GM19351 (cell line): Measurements from ENCODE around the gene RAD51B.

ENCODE experiments used
- ATAC-seq: cut with Tn5 transposase; IDR thresholded peaks from one replicate; pipeline ENCODE4 v1.9.1; 2021; ENCODE audit warnings: mild to moderate bottlenecking, moderate library complexity; ENCODE audit not compliant: unreplicated experiment

RAD51B gene

DNA sequence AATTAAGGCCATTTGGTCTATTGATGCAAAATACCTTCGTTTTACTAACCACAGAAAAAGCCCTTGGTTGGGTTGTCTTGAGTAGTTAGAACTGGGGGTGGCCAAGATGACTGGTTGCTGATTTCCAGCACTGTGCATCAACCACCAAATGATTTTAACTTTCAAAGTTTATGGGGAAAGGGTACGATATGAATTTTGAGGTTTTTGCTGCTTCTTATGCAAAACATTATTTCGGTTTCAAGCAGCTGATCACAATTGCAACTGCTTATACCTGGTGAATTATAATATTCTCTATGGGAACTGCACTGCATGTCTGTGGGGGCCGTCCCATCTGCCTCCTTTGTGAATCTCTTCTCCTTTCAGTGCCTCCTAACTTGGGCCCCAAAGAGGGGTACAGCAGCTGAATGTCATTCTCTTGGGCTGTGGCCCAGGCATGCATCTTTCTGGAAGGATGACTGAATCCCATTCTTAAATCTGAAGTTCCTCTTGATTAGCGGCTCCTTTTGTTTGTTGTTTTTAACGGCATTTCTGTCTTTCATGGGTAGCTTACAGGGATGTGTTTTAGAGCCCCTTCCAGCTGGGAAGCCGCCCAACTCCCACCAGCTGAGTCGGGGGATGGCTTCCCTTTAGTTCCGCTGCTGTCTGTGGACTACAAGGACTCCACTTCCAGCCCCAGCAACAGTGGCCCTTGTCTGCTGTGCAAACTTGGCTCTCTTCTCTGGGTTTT is 493.5 kb downstream of the RAD51B start:
- ATAC-seq = peak; percentile 92

DNA sequence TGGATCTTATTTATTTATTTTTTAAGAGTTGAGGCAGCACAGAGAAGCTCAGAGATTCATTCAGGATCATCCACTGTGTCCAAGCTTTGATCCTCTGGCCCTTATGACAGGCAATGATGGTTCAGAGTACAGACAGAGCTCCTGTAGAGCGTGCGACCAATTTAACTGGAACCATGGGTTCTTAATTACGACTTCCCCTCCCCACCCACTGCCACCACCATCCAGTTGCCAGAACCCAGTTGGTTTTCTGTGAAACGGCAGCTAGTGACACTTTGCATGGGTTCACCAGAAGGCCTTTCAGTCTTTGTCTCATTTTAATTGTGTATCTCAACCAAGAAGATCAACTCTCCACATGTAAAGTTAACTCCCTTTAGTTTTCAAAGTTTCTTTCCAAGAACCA is 495.1 kb downstream of the RAD51B start:
- no peak for ATAC-seq

DNA sequence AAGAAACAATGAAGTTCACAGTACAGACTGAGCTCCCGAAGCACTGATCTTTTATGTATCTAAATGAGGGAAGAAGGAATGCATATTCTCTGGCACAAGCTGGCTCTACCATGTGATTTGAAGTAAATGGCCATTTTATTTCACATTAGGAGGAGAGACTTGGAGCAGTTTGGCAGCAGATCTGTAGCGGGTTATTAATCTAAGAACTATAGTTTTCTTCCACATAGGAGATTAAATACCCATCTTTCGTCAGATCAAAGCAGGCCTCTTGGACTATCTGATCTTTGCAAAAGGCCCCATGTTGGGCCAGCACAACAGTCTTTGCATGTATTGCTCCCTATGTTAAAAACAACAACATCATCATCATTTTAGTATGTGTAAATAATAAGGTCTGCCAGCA is 495.5 kb downstream of the RAD51B start:
- ATAC-seq = no peak

DNA sequence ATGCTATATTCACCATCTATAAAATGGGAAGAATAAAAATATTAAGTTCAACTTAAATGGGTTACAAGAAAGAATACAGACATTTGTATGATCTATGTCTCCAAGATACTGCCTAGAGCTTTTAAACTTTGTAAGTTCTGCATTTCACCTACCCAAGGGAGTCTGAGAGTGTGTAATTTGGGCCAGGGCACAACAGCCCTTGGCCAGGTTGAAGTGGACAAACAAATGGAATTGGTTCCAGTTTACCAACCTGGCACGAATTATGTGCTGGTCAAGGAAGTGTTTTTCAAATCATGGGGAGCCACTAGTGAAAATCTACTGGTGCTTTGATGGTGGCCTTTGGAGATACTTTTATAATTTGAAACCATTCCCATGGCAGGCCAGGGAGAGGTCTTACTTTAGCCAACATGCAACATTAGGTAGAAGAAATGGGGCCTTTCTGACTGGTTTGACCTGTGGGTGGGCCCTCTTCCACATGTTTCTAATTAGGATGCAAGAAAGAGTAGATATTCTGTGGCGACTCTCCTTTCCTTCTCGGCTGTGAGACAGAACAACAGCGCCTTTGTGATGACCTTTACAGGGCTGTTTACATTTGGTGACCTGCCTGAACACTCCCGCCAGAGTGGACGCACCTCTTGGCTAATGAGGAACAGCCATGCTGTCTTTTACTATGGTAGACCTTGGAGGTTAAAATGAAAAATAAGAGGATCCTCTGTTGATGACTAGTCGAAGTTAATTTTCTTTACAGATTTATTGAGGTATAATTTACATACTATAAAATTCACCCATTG is 496.7 kb downstream of the RAD51B start:
- no peak for ATAC-seq

DNA sequence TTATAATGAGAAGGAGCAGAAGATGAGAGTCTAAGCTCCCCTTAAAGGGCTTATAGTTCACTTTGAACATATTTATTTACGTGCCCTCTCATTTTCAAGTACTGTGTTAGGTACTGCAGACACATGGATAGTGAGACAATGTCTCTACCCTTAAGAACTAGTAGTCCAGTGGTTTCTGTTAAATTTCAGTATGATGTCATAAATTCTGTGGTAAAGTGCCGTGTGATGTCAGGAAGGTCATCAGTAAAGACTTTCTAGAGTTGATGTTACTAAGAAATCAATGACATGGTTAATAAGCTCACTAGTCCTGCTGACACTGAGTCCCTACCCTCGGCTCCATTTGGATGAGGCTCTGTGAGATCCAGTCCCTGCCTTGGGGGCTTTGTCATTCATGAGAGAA is 497.7 kb downstream of the RAD51B start:
- ATAC-seq = no peak

DNA sequence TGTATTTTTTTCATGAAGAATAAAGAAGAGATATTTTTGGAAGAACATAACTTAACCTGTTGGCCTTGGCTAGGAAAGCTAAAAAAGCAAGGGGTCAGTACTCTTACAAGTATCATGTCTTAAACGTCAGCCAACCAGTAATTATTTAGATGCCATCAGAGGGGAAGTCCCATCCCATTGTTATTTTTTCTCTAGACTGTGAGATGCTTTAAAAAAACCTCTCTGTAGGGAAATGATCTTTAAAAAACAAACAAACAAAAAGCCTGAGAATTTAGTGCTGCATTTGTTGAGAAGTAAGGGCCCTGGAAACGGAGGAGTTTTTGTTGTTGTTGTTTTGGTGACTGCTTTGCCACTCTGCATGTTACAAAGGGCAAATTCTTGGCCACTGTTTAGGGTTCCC is 499.2 kb downstream of the RAD51B start:
- no peak for ATAC-seq

DNA sequence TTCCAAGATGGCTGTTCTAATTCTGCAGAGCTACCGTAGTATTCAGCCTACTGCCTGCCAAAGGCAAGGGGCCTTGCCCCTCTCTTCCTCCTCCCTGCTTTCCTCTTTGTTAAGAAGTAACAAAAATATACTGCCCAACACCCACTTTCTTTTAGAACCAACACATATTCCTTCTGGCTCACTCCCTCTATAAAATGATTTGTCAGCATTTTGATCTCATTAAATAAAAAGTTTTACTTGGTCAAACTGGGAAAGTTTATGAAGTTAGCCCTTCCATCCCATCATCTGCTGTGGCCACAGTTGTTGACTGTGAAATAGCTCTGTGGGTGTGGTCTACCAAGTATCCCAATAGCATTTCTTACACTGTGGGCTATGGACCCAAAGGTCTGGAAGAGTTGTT is 500.9 kb downstream of the RAD51B start:
- ATAC-seq = no peak

DNA sequence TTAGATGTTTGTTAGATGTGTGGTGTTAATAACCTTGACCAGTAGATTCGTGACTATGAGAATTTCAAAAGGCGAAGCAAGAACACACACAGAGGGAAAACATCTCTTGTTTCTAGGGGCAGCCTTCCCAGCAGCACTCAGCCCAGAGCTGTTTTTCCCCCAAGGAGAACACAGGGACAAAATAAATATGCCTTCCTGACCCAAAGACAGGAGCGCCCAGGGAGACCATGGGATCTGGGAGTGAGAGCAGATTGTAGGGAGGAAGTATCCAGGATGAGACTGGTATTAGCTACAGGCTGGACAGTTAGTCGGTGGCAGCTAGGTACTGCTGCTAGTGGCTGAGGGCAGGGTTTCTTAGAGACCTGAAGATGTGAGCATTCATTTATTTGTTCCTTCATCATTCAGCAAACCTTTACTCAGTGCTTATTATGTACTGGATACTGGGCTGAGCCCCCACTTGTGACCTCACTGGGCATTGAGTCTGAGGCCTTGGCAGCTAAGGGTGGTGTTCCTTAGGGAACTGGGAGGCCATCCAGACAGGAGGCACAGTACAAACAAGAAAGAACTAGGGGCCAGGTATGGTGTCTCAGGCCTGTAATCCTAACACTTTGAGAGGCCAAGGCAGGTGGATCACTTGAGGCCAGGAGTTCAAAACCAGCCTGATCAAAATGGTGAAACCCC is 503.5 kb downstream of the RAD51B start:
- no peak for ATAC-seq

DNA sequence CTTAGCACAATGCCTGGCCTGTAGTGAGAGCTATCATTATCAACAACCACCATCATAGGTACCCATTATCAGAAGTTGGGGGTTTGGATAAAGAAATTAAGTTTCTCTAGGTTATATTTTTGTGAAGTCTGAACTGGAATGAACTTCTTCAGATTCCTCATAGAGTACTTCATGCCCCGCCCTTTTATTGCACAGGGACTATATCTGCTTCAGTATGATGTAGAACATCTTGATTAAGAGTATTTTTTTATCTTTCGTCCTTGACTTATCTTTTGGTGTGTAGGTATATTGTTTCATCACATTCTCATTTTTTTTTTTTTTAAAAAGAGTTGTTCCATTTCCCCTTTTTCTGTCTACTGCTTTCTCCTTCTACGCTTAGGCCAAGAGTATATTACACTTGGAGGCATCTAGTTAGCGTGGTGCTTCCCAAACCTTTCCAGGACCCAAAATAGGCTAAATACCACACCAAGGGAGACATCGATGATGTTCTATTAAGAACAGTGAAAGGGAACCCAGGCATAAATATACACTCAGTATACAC is 505.8 kb downstream of the RAD51B start:
- no peak for ATAC-seq

DNA sequence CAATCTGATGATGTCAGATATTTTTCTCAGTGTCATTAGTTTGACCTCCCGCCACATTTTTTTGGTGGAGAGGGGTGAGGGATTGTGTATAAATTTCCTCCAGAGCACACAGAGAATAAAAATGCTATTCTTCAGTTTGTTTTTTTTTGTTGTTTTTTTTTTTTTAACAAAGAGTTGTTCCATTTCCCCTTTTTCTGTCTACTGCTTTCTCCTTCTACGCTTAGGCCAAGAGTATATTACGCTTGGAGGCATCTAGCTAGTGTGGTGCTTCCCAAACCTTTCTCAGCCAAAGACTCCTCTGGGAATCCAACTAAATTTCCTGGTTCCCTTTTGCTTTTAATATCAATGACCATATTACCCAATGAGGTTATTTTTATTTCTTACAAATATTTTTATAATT is 507.7 kb downstream of the RAD51B start:
- no peak for ATAC-seq

DNA sequence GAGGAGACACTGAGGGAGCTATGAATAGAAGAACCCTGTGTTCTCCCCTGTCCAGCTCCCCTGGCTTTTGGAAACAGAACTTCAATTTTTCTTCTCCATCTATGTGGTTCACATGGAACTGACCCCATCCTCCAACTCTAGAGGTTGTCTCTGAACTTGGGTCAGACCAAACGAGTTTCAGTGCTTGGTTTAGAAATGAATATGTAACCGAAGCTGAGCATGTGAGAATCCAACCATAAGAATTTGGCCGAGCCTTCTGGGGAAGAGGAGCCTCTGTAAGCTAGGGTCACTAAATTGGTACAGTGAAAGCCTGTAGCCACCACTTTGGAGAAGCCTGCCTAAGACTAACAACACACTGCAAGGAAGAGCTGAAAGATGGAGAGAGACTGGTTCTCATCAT is 508.9 kb downstream of the RAD51B start:
- ATAC-seq = peak; percentile 80

DNA sequence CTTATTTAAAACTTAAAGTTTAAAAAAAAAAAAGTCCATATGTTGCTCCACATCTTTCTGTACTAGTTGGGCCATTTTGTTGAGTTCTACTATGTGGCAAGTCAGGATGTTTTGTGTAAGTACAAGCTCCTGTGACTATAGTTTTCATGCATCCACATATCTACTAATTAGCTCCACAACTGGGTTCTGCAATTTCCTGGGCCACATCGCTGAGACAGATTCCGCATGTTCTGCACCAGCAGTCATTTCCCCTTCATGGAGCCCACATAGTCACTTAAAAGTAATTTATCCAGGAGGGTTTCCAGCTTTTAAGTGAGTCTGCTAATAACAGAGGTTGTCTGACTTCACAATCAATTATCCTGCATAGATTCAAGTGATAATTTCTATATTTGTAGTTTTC is 511.8 kb downstream of the RAD51B start:
- no peak for ATAC-seq

DNA sequence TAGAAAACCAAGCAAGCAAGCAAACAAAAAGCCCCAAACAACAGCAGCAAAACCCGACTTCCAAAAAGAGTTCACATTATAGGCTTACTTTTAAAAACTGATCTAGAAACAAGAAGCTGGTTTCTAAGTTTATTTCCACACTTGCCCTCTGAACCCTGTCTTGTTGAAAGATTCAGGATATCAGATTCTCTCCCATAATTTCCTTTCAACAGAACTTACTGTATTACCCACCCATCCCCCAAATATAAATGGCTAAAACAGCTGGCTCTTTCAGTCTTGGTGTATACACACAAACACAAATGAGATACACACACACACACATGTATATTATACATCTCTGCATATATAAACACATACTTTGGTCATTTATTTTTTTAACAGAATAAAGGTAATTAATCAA is 512.4 kb downstream of the RAD51B start:
- no peak for ATAC-seq

DNA sequence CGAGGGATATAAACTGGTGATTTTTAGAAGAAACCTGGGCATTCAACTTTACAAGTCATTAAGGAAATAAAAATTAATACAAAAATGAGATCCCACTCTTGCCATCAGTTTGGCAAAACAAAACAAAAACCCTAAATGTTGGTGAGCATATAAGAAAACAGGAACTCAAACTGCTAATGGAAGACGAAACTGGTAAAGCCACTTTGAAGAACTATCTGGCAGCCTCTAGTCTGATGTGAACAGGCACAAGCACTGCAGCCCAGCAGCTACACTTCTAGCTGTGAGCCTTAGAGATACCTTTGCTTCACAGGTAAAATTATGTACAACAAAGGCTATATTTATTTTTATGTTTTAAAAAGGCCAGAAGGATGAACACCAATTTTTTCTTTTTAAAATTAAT is 513.7 kb downstream of the RAD51B start:
- no peak for ATAC-seq

DNA sequence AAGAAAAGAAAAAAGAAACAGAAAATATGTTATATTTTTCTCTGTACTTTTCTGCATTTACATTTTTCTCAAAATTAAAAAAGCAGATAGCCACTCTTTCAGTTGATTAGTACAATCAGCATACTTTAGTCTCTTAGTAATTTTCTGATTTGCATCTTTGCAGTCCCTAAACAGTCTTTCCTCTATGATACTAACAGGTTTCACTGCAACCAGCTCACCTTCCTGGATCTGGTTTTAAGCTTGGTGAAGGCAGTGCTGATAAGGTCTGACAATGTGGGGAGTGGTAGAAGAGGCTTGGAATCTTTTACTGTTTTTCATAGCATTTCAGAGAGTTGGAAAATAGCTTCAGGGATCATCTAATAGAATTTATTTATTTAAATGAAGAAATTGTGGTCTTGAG is 515.7 kb downstream of the RAD51B start:
- ATAC-seq = no peak

DNA sequence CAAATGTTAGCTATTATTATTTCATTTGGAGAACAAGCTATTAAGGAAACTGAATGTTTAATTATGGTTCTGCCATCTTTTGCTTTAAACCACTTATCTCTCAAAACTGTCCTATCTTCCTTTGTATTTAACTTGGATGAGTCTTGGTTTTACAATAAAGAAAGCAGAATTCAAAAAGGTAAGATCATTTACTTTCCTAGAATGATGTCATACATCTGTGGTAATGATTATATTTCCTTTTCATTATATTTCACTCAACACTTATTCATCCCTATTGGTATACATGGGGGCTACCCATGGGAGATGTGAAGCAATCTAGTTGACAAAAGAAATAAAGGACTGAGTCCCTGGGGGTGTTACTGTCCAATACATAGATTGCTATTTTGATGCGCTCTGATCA is 516.6 kb downstream of the RAD51B start:
- no peak for ATAC-seq

DNA sequence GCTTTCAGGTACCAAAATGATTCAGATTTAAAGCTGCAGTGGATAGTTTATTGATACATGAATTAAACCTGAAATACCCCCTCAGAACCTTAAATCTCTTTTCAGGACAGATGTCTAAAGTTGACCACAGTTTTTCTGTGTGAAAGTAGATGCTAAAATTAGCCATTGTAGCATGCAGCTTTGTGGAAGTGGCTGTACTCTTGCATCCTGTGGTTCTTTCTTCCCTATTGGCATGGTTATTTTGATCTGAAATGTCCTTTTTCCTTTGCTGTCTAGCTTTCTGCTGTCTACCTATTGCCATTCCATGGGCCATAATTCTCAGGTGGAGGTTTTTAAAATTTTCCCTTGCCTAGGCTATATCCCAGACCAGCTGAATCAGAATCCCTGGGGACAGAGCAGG is 517.7 kb downstream of the RAD51B start:
- no peak for ATAC-seq

DNA sequence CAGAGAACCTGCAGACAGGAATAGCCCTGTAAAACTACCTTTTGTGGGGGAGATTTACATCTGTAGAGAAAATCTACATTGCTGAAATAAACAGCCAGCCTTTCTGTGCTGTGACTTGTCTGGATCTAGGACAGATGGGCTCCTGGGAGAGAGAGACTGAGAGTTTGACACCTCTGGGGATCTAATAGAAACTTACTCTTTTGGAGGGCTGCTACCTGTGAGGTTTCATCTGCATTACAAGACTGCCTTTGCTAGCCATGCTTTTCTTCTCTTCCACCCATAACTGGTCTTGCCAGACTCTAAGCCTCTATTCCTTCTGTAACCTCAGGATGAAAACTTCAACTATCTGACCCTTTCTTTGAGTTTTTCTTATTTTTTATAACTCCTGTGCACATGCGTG is 520.7 kb downstream of the RAD51B start:
- ATAC-seq = no peak

DNA sequence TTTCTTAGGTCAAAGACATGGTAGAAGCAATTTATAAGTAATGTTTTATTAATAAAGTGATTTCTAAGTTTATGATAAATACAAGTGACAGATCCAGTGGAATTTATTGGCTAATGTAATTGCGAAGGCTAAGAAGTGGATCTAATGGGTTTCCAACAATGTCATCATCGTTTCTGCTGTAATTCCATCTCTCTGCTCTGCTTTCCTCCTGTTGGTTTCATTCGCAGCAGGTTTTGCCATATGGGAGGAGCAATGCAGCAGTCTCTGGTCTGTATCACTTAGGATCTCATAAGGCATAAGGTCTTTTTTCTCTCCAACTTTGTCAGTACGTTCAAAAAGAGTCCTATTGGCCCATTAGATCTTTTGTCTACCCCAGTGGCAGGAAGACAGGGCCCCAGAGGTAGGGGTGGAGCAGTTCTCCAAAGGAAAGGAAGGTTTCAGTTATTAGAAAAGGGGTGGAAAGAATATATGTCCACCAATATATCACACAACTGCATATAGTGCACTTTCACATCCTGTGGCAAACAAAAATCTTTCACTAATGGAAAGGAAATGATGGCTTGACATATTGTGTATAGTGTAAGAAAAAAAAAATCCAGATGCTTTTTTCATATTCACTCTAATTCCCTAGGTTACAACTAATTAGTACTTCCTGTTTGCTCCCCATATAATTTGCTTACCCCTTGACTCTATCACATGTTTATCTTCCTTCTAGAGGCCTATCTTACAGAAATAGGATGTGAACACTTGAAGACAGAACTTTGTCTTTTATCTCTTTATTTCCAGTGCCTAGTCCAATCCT is 522.0 kb downstream of the RAD51B start:
- ATAC-seq = peak; percentile 67

DNA sequence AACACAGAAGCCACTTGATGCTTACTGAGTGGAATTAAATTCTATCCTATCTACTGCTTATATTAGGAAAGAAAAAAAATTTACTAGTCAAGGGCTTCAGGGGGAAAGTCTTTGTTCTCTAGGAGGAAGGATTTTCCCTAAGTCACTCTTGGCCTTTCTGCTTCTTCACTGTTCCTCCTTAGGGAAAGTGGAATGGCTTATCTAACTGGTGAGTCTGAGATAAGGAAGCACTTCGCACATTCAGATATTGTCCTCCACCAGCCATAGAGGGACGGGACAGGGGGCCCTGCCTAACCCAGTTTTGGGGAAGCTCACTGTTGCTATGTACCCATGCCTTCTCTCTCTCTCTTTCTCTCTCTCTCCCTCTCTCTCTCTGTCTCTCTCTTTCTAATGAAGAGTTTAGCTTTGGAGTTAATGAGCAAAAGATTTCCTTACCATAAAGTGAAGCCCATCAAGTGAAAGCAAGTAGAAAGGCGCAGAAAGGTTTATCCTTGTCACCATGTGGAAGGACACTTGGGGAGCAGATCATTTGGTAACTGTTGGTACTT is 522.7 kb downstream of the RAD51B start:
- no peak for ATAC-seq
